OCI-LY1 (cell line): Measurements from ENCODE around the gene SLC2A1.

Experiments used
- CTCF ChIP-seq: fragments of 200-600 bp; sonication (generic), shearing (Covaris generic); IDR thresholded peaks from 2 replicates; pipeline ENCODE4 v1.5.1; 2017; ENCODE audit warnings: mild to moderate bottlenecking, antibody characterized with exemption, low read length, moderate library complexity, mixed read lengths
- EZH2 ChIP-seq: fragments of 200-600 bp; sonication (generic), shearing (Covaris generic); IDR thresholded peaks from 2 replicates; pipeline ENCODE4 v1.8.0; 2017; ENCODE audit warnings: borderline replicate concordance, mixed run types, mild to moderate bottlenecking, antibody characterized with exemption, low read length, moderate library complexity, mixed read lengths

- TF ChIP-seq EZH2 = no peak
- no peak for TF ChIP-seq CTCF
Measured at GRCh38 chr1:42979896-42980800, 21.5 kb upstream of the SLC2A1 start.
